Measurements from ENCODE around the gene DVL2. TPM values are rescaled to one million over a fixed set of nuclear protein-coding genes. Genes with fewer than 3 reads are reported as not detected.

The DVL2 gene
- total RNA-seq, 1 experiment from 2014 or later: 133 TPM

DNA sequence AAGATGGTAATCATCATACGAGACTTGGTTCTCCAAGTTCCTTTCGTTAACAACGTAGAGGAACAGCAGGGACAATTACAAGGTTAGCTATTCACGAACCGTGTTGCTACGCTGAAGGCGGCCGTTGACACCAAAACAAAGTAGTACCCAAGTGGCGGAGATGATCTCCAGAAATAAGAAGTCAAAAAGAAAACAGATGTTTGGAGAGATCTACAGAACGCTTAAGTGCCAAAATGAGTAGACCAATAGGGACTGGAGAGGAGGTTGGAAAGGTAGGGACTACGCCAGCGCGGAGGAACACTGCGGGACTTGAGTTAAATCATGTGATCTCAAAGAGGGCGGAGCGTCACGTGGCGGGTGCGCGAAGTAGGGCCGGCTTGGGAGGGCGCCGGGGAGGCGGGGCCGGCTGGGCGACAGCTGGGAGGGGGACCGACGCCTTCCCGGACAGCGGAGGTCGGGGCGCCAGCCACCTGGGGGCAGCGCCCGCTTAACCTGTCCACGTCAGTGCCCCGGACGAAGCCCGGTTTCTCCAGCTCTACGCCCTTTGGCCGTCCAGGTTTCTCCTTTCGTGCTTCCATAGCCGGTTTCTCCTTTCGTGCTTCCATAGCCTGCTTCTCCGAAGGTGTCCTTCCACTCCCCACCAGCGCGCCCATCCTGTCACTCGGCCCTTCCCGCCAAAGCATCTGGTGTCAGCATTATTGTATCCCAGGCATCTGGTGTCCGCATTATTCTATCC, 8.6 kb upstream of the DVL2 start:
- DNase-seq (ENCODE audit: low spot score): peak; percentile 97
- Histone ChIP-seq H3K4me1 (ENCODE audit: insufficient read depth, low read length, poor library complexity, severe bottlenecking) (peaks cover 23% of the 10 kb centered on the region), H3K36me3 (ENCODE audit: insufficient read depth, low read length, poor library complexity, severe bottlenecking) (peaks cover 43% of the 10 kb centered on the region), H3K9me3 (ENCODE audit: low read depth, low read length, poor library complexity, severe bottlenecking) (no peaks in the 10 kb centered on the region), H3K4me3 (ENCODE audit: low read depth, low read length, poor library complexity, severe bottlenecking) (peak overlapping the region; percentile 72), H3K27ac (ENCODE audit: low read depth, low read length, poor library complexity, severe bottlenecking) (peak overlapping the region; percentile 84), H3K27me3 (replicated peaks; ENCODE audit: insufficient read depth, low read depth, low read length, poor library complexity) (no peaks in the 10 kb centered on the region)
- intact Hi-C loops (cut with micrococcal nuclease; ENCODE audit: unreplicated experiment): loop anchor here (1.0 kb wide), 1 partner anchor 8 kb away; the partner anchor contains the start of gene CTDNEP1
- TF ChIP-seq, protein P1, sequence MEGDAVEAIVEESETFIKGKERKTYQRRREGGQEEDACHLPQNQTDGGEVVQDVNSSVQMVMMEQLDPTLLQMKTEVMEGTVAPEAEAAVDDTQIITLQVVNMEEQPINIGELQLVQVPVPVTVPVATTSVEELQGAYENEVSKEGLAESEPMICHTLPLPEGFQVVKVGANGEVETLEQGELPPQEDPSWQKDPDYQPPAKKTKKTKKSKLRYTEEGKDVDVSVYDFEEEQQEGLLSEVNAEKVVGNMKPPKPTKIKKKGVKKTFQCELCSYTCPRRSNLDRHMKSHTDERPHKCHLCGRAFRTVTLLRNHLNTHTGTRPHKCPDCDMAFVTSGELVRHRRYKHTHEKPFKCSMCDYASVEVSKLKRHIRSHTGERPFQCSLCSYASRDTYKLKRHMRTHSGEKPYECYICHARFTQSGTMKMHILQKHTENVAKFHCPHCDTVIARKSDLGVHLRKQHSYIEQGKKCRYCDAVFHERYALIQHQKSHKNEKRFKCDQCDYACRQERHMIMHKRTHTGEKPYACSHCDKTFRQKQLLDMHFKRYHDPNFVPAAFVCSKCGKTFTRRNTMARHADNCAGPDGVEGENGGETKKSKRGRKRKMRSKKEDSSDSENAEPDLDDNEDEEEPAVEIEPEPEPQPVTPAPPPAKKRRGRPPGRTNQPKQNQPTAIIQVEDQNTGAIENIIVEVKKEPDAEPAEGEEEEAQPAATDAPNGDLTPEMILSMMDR (conservative IDR thresholded peaks at IDR 0.05; ENCODE audit: low read depth, low read length): no peak
- TF ChIP-seq EZH2 (IDR thresholded peaks at IDR 0.05; ENCODE audit: borderline replicate concordance, low read depth, low read length, poor library complexity, severe bottlenecking): no peak
- CTCF ChIA-PET: interaction anchor here (0.6 to 1.0 kb wide), 3 partner anchors 22 to 161 kb away, joined by 3 to 5 read pairs (median 4); partner anchors contain the start of gene TMEM256
- POLR2A ChIA-PET (ENCODE audit: low non-redundant PET): interaction anchor here (0.6 to 0.7 kb wide), 3 partner anchors 9 to 445 kb away, joined by 3 to 10 read pairs (median 10); partner anchors contain the start of genes CTDNEP1 and TP53
- BruUV-seq (replicated peaks): no TSS peak

DNA sequence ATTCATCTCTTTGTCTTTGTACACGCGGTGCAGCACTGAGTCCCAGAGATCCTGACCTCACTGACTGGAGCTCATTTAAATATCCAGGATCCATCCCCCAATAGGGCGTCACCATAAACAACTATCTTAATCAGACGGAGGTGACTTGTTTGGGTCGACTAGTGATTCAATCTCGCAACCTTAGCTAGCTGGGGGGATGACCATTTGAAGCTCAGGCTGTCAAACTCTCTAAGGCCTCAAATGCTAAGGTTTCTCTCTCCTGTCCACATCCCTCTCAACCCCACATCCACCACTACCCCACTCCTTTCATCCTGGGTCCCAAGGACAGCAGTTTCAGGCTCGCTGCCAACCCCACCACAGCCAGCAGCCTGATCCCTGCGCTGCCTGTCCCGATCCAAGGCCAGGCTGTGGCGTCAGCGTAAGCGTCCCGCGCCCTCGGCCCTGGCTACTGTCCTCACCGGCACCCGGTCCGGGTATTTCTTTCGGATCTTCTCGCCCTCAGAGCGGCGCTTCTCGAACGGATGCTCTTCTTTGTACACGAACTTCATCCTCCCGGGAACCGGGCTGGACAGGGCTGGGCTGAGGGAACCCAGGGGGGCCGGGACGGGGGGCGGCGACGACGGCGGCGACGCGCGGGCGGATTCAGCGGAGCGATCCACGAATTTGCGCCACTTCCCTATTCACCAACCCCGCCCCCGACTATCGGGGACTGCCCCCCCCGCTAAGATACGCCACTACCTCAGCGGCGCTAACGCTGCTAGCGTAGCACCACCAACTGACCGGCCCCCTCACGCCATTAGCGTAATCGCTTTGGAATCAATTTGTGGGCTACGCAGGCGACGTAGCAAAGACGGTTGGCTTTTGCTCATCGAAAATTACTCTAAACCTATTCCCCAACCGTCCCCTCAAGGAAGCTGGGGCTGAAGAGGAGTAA, 7.7 kb upstream of the DVL2 start, which contains the start of gene GABARAP:
Gene GABARAP (minus strand): TSS at position 667 of the 934 bp plus-strand sequence. CDS start 119 bp downstream, at position 548.
- intact Hi-C loops (cut with micrococcal nuclease; ENCODE audit: unreplicated experiment): no loop called here
- H3K9me3 ChIP-seq (ENCODE audit: low read depth, low read length, poor library complexity, severe bottlenecking): no peaks in the 10 kb centered on the region
- DNase-seq (ENCODE audit: low spot score): peak; percentile 96
- H3K4me3 ChIP-seq (ENCODE audit: low read depth, low read length, poor library complexity, severe bottlenecking): peak within 1 kb of the TSS; percentile 72
- ChIA-PET CTCF (interaction anchor here (0.6 to 1.0 kb wide), 3 partner anchors 21 to 162 kb away, joined by 3 to 5 read pairs (median 4); partner anchors contain the start of gene TMEM256), POLR2A (ENCODE audit: low non-redundant PET) (interaction anchor here (0.6 to 0.7 kb wide), 3 partner anchors 9 to 445 kb away, joined by 3 to 10 read pairs (median 10); partner anchors contain the start of genes CTDNEP1 and TP53)
- TF ChIP-seq, protein P1 (conservative IDR thresholded peaks at IDR 0.05; ENCODE audit: low read depth, low read length): no peak
- TF ChIP-seq EZH2 (IDR thresholded peaks at IDR 0.05; ENCODE audit: borderline replicate concordance, low read depth, low read length, poor library complexity, severe bottlenecking): no peak
- peaks cover 44% of the 10 kb centered on the region for H3K36me3 ChIP-seq (ENCODE audit: insufficient read depth, low read length, poor library complexity, severe bottlenecking)
- H3K4me1 ChIP-seq (ENCODE audit: insufficient read depth, low read length, poor library complexity, severe bottlenecking): peaks cover 29% of the 10 kb centered on the region
- BruUV-seq (replicated peaks): no TSS peak
- H3K27ac ChIP-seq (ENCODE audit: low read depth, low read length, poor library complexity, severe bottlenecking): peak within 1 kb of the TSS; percentile 84
- no peaks in the 10 kb centered on the region for H3K27me3 ChIP-seq (replicated peaks; ENCODE audit: insufficient read depth, low read depth, low read length, poor library complexity)
